Hepatocyte (in vitro differentiated cells): ENCODE results near the gene VAPA. TPM values are rescaled to one million over a fixed set of nuclear protein-coding genes. Genes with fewer than 3 reads are reported as not detected.
"Not testable (repeated sequence)": the region's sequence is repeated elsewhere in the genome, so short reads cannot be mapped to it uniquely, and the experiment has no call there.

Source experiments
- DNase-seq: peaks from one replicate; pipeline ENCODE4 v3.0.0-alpha.2; 2016; ENCODE audit warnings: low spot score
- H2AFZ ChIP-seq: fragments of 200-600 bp; sonication (generic); 2 replicates; pipeline ENCODE4 v1.6.0; 2016; ENCODE audit warnings: antibody characterized with exemption, mild to moderate bottlenecking
- H3K27ac ChIP-seq: fragments of 200-600 bp; sonication (generic); 2 replicates; pipeline ENCODE4 v1.5.1; 2016; ENCODE audit warnings: mild to moderate bottlenecking
- H3K27me3 ChIP-seq: fragments of 200-600 bp; sonication (generic); 2 replicates; pipeline ENCODE4 v1.6.1; 2016
- H3K36me3 ChIP-seq: fragments of 200-600 bp; sonication (generic); replicated peaks from 2 replicates; pipeline ENCODE4 v1.5.1; 2016; ENCODE audit warnings: low read depth; ENCODE audit not compliant: insufficient read depth
- H3K4me1 ChIP-seq: fragments of 200-600 bp; sonication (generic); 2 replicates; pipeline ENCODE4 v1.5.1; 2016; ENCODE audit warnings: mild to moderate bottlenecking, moderate library complexity; ENCODE audit not compliant: insufficient read depth
- H3K4me2 ChIP-seq: fragments of 200-600 bp; sonication (generic); 2 replicates; pipeline ENCODE4 v1.6.0; 2016
- H3K4me3 ChIP-seq: fragments of 200-600 bp; sonication (generic); 2 replicates; pipeline ENCODE4 v1.5.1; 2016; ENCODE audit warnings: mild to moderate bottlenecking
- H3K79me2 ChIP-seq: fragments of 200-600 bp; sonication (generic); 2 replicates; pipeline ENCODE4 v1.6.0; 2017; ENCODE audit warnings: mild to moderate bottlenecking
- H3K9me2 ChIP-seq: fragments of 200-600 bp; sonication (generic); replicated peaks from 2 replicates; pipeline ENCODE4 v1.6.0; 2017; ENCODE audit warnings: mild to moderate bottlenecking; ENCODE audit not compliant: insufficient read depth
- H3K9me3 ChIP-seq: fragments of 200-600 bp; sonication (generic); 2 replicates; pipeline ENCODE4 v1.5.1; 2016; ENCODE audit warnings: low read depth, mild to moderate bottlenecking
- H4K20me1 ChIP-seq: fragments of 200-600 bp; sonication (generic); 2 replicates; pipeline ENCODE4 v1.6.0; 2016; ENCODE audit warnings: mild to moderate bottlenecking; ENCODE audit not compliant: insufficient read depth, poor library complexity, severe bottlenecking
- CTCF ChIP-seq: fragments of 200-600 bp; sonication (generic); IDR thresholded peaks from 2 replicates; pipeline ENCODE4 v1.5.1; 2016; ENCODE audit warnings: antibody characterized with exemption, mild to moderate bottlenecking; ENCODE audit not compliant: poor library complexity
- EZH2 ChIP-seq: fragments of 200-600 bp; sonication (generic); IDR thresholded peaks from 2 replicates; pipeline ENCODE4 v1.6.1; 2016; ENCODE audit warnings: antibody characterized with exemption, mild to moderate bottlenecking, borderline replicate concordance
- EZH2phosphoT487 ChIP-seq: fragments of 200-600 bp; sonication (generic); IDR thresholded peaks from one replicate; pipeline ENCODE4 v1.6.1; 2018; ENCODE audit warnings: antibody characterized with exemption, mild to moderate bottlenecking, low read depth, moderate library complexity; ENCODE audit not compliant: unreplicated experiment, severe bottlenecking
- WGBS: methylation state at CpG from one replicate; pipeline ENCODE4 v1.1.6; 2016; ENCODE audit warnings: low lambda C conversion rate; ENCODE audit errors: missing lambda C conversion rate; 5-methylcytosine and 5-hydroxymethylcytosine counted together
- polyA plus RNA-seq: library from polyadenylated mRNA; unstranded; fragments of >200 nt; fragmentation: Nextera tagmentation; extraction: Ambion mirVana; gene quantifications from 2 replicates; pipeline ENCODE4 v1.2.1, GENCODE V29; 2016
- total RNA-seq: library from RNA; depleted of rRNA; stranded (reverse); fragments of >200 nt; gene quantifications from 2 replicates; pipeline ENCODE4 v1.2.3, GENCODE V29; 2014

VAPA gene
- total and polyA plus RNA-seq, 2 experiments from 2014 or later, result 290 to 324 TPM

GRCh38 chr18:9910661-9911060 lies 3.2 kb upstream of the VAPA start:
- Histone ChIP-seq H3K4me1 (no peaks in the 10 kb centered on the region), H3K9me2 (no peaks in the 10 kb centered on the region), H3K9me3 (no peaks in the 10 kb centered on the region), H4K20me1 (peaks cover 11% of the 10 kb centered on the region), H2AFZ (no peak overlapping the region), H3K36me3 (no peaks in the 10 kb centered on the region), H3K4me2 (no peak overlapping the region), H3K79me2 (peaks cover 14% of the 10 kb centered on the region), H3K27ac (no peak overlapping the region), H3K4me3 (no peak overlapping the region), H3K27me3 (no peaks in the 10 kb centered on the region)
- TF ChIP-seq EZH2phosphoT487 (no peak), CTCF (no peak), EZH2 (no peak)
- 98% methylated on average over 2 of the region's 2 CpGs for WGBS
- DNase-seq, result no peak

GRCh38 chr18:9911226-9911625 lies 2.6 kb upstream of the VAPA start:
- DNase-seq, result no peak
- H2AFZ ChIP-seq, result no peak overlapping the region
- 97% methylated on average over 5 of the region's 5 CpGs for WGBS
- H3K27me3 ChIP-seq, result no peaks in the 10 kb centered on the region
- H4K20me1 ChIP-seq, result peaks cover 16% of the 10 kb centered on the region
- H3K9me2 ChIP-seq, result no peaks in the 10 kb centered on the region
- no peak overlapping the region for H3K4me2 ChIP-seq
- H3K4me3 ChIP-seq, result no peak overlapping the region
- no peak for TF ChIP-seq EZH2phosphoT487
- no peak for TF ChIP-seq CTCF
- no peak for TF ChIP-seq EZH2
- H3K36me3 ChIP-seq, result no peaks in the 10 kb centered on the region
- no peak overlapping the region for H3K27ac ChIP-seq
- no peaks in the 10 kb centered on the region for H3K4me1 ChIP-seq
- H3K9me3 ChIP-seq, result no peaks in the 10 kb centered on the region
- peaks cover 20% of the 10 kb centered on the region for H3K79me2 ChIP-seq

DNA sequence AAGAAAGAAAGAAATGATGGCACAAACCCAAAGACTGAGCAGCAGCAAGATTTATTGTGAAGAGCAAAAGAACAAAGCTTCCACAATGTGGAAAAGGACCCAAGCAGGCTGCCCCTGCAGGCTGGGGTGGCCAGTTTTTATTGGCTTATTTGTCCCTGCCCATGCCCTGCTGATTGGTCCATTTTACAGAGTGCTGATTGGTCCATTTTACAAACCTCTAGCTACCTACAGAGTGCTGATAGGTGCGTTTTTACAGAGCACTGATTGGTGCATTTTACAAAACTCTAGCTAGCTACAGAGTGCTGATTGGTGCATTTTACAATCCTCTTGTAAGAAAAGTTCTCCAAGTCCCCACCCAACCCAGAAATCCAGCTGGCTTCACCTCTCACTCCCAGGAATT lies 1.5 kb upstream of the VAPA start:
- not testable (repeated sequence) for H3K27ac ChIP-seq, H3K4me1 ChIP-seq, H3K36me3 ChIP-seq, DNase-seq, H3K27me3 ChIP-seq, H3K4me3 ChIP-seq, H3K9me3 ChIP-seq, H2AFZ ChIP-seq, H3K9me2 ChIP-seq, H3K4me2 ChIP-seq
- H4K20me1 ChIP-seq, result peaks cover 27% of the 10 kb centered on the region
- WGBS, result 100% methylated on average over 1 of the region's 1 CpG
- peaks cover 31% of the 10 kb centered on the region for H3K79me2 ChIP-seq

DNA sequence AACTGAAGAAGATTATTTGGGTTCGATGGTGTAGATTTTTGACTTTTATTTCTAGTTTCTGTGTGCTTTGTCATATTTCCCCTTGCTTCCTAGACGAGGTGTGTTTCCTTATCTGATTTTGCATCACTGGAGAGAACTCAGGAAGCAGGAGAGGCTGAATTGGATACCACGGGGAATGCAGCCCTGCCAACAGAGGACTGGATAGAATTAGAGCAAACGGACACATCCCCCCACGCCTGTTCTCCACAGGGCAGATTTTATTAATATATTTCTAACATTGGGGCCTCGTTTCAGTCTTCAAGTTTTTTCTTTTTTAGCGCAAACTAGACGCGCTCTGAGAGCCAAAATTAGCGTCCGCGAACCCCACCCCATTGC lies 678 bp upstream of the VAPA start:
- no peak for DNase-seq
- peak overlapping the region; percentile 71 for H3K4me2 ChIP-seq
- H3K4me1 ChIP-seq, result peaks cover 13% of the 10 kb centered on the region
- H3K36me3 ChIP-seq, result no peaks in the 10 kb centered on the region
- H2AFZ ChIP-seq, result peak overlapping the region; percentile 44
- H3K9me3 ChIP-seq, result no peaks in the 10 kb centered on the region
- WGBS, result 9% methylated on average over 12 of the region's 12 CpGs
- peak overlapping the region; percentile 99 for H3K27ac ChIP-seq
- H3K4me3 ChIP-seq, result peak overlapping the region; percentile 65
- peaks cover 36% of the 10 kb centered on the region for H4K20me1 ChIP-seq
- no peaks in the 10 kb centered on the region for H3K9me2 ChIP-seq
- TF ChIP-seq EZH2phosphoT487, result no peak
- TF ChIP-seq CTCF, result no peak
- no peak for TF ChIP-seq EZH2
- H3K79me2 ChIP-seq, result peaks cover 39% of the 10 kb centered on the region
- H3K27me3 ChIP-seq, result no peaks in the 10 kb centered on the region
